OCI-LY3 (cell line): ENCODE data around the gene TFPI.

Source experiments
- H2AFZ ChIP-seq: fragments of 200-600, 300-600 bp; shearing (Covaris generic); 2 replicates; pipeline ENCODE4 v1.6.0; 2014; ENCODE audit warnings: antibody characterized with exemption, low read depth, low read length
- H3K27ac ChIP-seq: fragments of 200-600, 300-600 bp; sonication (generic); 2 replicates; pipeline ENCODE4 v1.5.1; 2014; ENCODE audit warnings: mild to moderate bottlenecking, low read length, moderate library complexity, mixed read lengths
- H3K27me3 ChIP-seq: fragments of 200-600, 300-600 bp; sonication (generic); 2 replicates; pipeline ENCODE4 v1.6.1; 2014; ENCODE audit warnings: low read depth, low read length, mixed read lengths
- H3K36me3 ChIP-seq: fragments of 200-600, 300-600 bp; sonication (generic); replicated peaks from 2 replicates; pipeline ENCODE3; 2014; ENCODE audit warnings: low read depth, low read length, mixed read lengths
- H3K4me1 ChIP-seq: fragments of 300-600, 200-600 bp; sonication (generic); 2 replicates; pipeline ENCODE4 v1.6.1; 2014; ENCODE audit warnings: low read length, mixed read lengths
- H3K4me2 ChIP-seq: fragments of 200-600, 300-600 bp; sonication (generic); 2 replicates; pipeline ENCODE4 v1.6.1; 2014; ENCODE audit warnings: low read length, mixed read lengths
- H3K4me3 ChIP-seq: fragments of 300-600, 200-600 bp; sonication (generic); 2 replicates; pipeline ENCODE4 v1.5.1; 2014; ENCODE audit warnings: antibody characterized with exemption, mild to moderate bottlenecking, low read length, moderate library complexity
- H3K79me2 ChIP-seq: fragments of 300-600, 200-600 bp; shearing (Covaris generic); 2 replicates; pipeline ENCODE4 v1.6.1; 2014; ENCODE audit warnings: mild to moderate bottlenecking, low read length, mixed read lengths
- H3K9ac ChIP-seq: fragments of 300-600, 200-600 bp; shearing (Covaris generic); 2 replicates; pipeline ENCODE4 v1.6.0; 2014; ENCODE audit warnings: mild to moderate bottlenecking, low read length, moderate library complexity
- H3K9me3 ChIP-seq: fragments of 200-600, 300-600 bp; shearing (Covaris generic); 2 replicates; pipeline ENCODE4 v1.6.1; 2014; ENCODE audit warnings: low read length, mixed read lengths; ENCODE audit not compliant: insufficient read depth
- H4K20me1 ChIP-seq: fragments of 200-600, 300-600 bp; sonication (generic); 2 replicates; pipeline ENCODE4 v1.6.1; 2016; ENCODE audit warnings: low read length, mixed read lengths; ENCODE audit not compliant: insufficient read depth
- CTCF ChIP-seq: fragments of 200-600, 300-600 bp; sonication (generic); IDR thresholded peaks from 2 replicates; pipeline ENCODE4 v1.5.1; 2014; ENCODE audit warnings: antibody characterized with exemption, low read length, low read depth
- EZH2phosphoT487 ChIP-seq: fragments of 200-600 bp; shearing (Covaris generic); IDR thresholded peaks from 2 replicates; pipeline ENCODE4 v1.6.1; 2018; ENCODE audit warnings: antibody characterized with exemption, mixed run types, low read depth

TFPI gene

GRCh38 chr2:187481543-187481942 lies 72.7 kb downstream of the TFPI start:
- Histone ChIP-seq H3K4me1 (peaks cover 24% of the 10 kb centered on the region), H3K4me2 (no peak overlapping the region), H3K36me3 (peaks cover 15% of the 10 kb centered on the region), H3K4me3 (no peak overlapping the region), H2AFZ (no peak overlapping the region), H3K27me3 (no peaks in the 10 kb centered on the region), H4K20me1 (no peaks in the 10 kb centered on the region), H3K27ac (no peak overlapping the region), H3K9ac (no peak overlapping the region), H3K79me2 (no peaks in the 10 kb centered on the region), H3K9me3 (peaks cover 12% of the 10 kb centered on the region; the same call in 1 of the 2 replicates)
- TF ChIP-seq EZH2phosphoT487 (no peak), CTCF (no peak)

DNA sequence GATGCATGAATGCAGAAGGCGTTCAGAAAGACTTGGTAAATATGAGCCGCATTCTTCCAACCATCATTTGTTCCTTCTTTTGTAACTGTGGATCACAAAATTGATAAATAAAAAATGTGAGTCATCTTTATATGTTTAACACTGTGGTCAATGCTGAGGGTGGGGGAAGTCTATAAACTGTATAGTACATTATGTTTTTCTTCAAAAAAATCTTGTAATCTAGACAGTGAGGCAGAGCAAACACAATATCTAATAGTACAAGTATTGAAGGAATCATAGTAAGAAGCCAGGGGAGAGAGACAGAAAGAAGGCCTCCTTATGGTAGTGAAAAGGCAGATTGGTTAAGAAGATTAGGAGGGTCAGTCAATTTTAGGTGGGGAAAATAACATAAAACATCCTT lies 75.5 kb downstream of the TFPI start:
- no peak overlapping the region for H2AFZ ChIP-seq
- H3K27me3 ChIP-seq = no peaks in the 10 kb centered on the region
- no peak overlapping the region for H3K4me3 ChIP-seq
- peaks cover 15% of the 10 kb centered on the region for H3K36me3 ChIP-seq
- peaks cover 43% of the 10 kb centered on the region for H3K4me1 ChIP-seq
- no peak overlapping the region for H3K9ac ChIP-seq
- TF ChIP-seq EZH2phosphoT487 (no peak), CTCF (no peak)
- no peaks in the 10 kb centered on the region for H3K79me2 ChIP-seq
- no peak overlapping the region for H3K27ac ChIP-seq
- H3K4me2 ChIP-seq = no peak overlapping the region
- no peaks in the 10 kb centered on the region for H4K20me1 ChIP-seq
- H3K9me3 ChIP-seq = peaks cover 12% of the 10 kb centered on the region; the same call in 1 of the 2 replicates

GRCh38 chr2:187477051-187477450 lies 77.2 kb downstream of the TFPI start:
- H4K20me1 ChIP-seq = no peaks in the 10 kb centered on the region
- no peak overlapping the region for H2AFZ ChIP-seq
- no peak overlapping the region for H3K4me2 ChIP-seq
- H3K79me2 ChIP-seq = no peaks in the 10 kb centered on the region
- peaks cover 4% of the 10 kb centered on the region for H3K36me3 ChIP-seq
- H3K4me1 ChIP-seq = peaks cover 30% of the 10 kb centered on the region
- 0 out of 2 replicates have a peak overlapping the region, but pooled peaks have one; percentile 70 for H3K27ac ChIP-seq
- no peaks in the 10 kb centered on the region for H3K27me3 ChIP-seq
- H3K9me3 ChIP-seq = peaks cover 2% of the 10 kb centered on the region; the same call in 1 of the 2 replicates
- H3K9ac ChIP-seq = no peak overlapping the region
- TF ChIP-seq EZH2phosphoT487 (no peak), CTCF (no peak)
- no peak overlapping the region for H3K4me3 ChIP-seq

DNA sequence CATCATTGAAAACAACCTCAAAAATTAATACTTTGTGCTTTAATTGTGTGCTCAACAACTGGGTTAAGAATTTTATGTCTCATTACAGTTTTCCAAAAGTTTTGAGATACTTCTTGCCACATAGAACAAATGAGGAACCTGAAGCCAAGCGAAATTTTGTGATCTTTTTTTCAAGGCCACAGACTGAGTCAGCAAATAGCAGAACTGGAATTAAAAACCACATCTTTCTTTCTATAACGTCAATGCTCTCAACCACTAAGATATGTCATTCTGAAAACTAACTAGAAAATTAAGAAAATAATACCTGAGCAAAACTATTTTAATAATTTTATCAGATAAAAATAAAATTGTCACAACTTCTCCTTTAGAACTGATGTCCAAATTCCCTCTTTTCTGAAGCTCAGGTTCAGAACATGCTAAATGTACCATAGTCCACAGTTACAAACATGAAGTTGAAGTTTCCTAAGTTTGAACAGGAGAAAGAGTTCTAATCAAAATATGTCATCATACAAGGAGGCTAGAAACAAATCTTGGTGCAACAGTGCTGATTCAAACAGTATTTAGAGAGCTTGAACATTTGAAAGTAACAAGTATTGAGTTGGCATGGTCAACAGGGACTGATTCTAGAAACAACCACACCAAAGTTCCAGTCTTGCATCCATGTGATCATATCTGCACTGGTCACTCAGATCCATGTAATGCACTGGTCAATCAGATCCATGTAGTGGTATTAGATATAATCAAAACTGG lies 78.6 kb downstream of the TFPI start:
- no peaks in the 10 kb centered on the region for H3K79me2 ChIP-seq
- H3K4me1 ChIP-seq = peaks cover 29% of the 10 kb centered on the region
- no peak overlapping the region for H3K9ac ChIP-seq
- no peaks in the 10 kb centered on the region for H4K20me1 ChIP-seq
- TF ChIP-seq EZH2phosphoT487 = no peak
- no peak for TF ChIP-seq CTCF
- H3K9me3 ChIP-seq = no peaks in the 10 kb centered on the region
- H3K4me2 ChIP-seq = peak overlapping the region; percentile 34
- no peak overlapping the region for H2AFZ ChIP-seq
- peaks cover 2% of the 10 kb centered on the region for H3K36me3 ChIP-seq
- no peak overlapping the region for H3K4me3 ChIP-seq
- no peaks in the 10 kb centered on the region for H3K27me3 ChIP-seq
- H3K27ac ChIP-seq = peak overlapping the region; percentile 70
